ENCODE measurements around the gene VPS9D1.

GRCh38 chr16:89765292-89765830 lies 44.7 kb upstream of the VPS9D1 start:
- TF ChIP-seq CTCF (IDR thresholded peaks at IDR 0.05) (no peak), POLR2A (IDR thresholded peaks at IDR 0.05) (no peak)

Data from lower leg skin (tissue), 3 donors.